K562 (cell line): ENCODE results near the gene PIK3CD. TPM values are rescaled to one million over a fixed set of nuclear protein-coding genes. Genes with fewer than 3 reads are reported as not detected.

Source experiments
- ARID4B ChIP-seq: sonication (generic); formaldehyde crosslinking; IDR thresholded peaks from 2 replicates; pipeline ENCODE4 v1.8.0; 2022; ENCODE audit warnings: mild to moderate bottlenecking, missing genetic modification reagents
- CEBPG ChIP-seq, 3 experiments: fragments of 200-800 bp in 1 of 3; sonication (Bioruptor generic) in 1 of 3; sonication (generic) in 1 of 3; formaldehyde crosslinking in 1 of 3; IDR thresholded peaks in 2 of 3; conservative IDR thresholded peaks in 1 of 3; 2 replicates each; pipeline versions ENCODE4 v1.6.1 to v1.8.0; 2016 to 2022; ENCODE audit warnings: missing compliant biosample characterization in 2 of 3, missing genetic modification characterization in 2 of 3, mild to moderate bottlenecking in 1 of 3, missing genetic modification reagents in 1 of 3
- GMEB1 ChIP-seq: fragments of 250-450 bp; sonication (Bioruptor Pico); IDR thresholded peaks from 2 replicates; pipeline ENCODE4 v1.4.0; 2020; ENCODE audit warnings: mild to moderate bottlenecking
- MAX ChIP-seq: sonication (generic); formaldehyde crosslinking; IDR thresholded peaks from 2 replicates; pipeline ENCODE4 v1.9.0; 2022; ENCODE audit warnings: mild to moderate bottlenecking, missing genetic modification reagents
- NRF1 ChIP-seq, 2 experiments: fragments of 450-650 bp; IDR thresholded peaks in 1 of 2; conservative IDR thresholded peaks in 1 of 2; 2 replicates each; pipeline ENCODE4 v1.6.1; 2014; ENCODE audit warnings: mild to moderate bottlenecking in 2 of 2
- PREB ChIP-seq: sonication (generic); formaldehyde crosslinking; IDR thresholded peaks from 2 replicates; pipeline ENCODE4 v1.8.1; 2023; ENCODE audit warnings: mild to moderate bottlenecking, missing genetic modification reagents
- SETDB1 ChIP-seq: IDR thresholded peaks from one replicate; pipeline ENCODE4 v1.6.1; 2012; ENCODE audit warnings: low read length, control low read depth, inconsistent platforms
- UBTF ChIP-seq, 2 experiments: IDR thresholded peaks; 2 replicates each; pipeline ENCODE4 v1.6.1; 2012; ENCODE audit warnings: improper control_type of control experiment in 2 of 2, low read depth in 2 of 2, low read length in 2 of 2, borderline replicate concordance in 1 of 2
- ZBTB12 ChIP-seq: fragments of 250-450 bp; sonication (Bioruptor Pico); IDR thresholded peaks from 2 replicates; pipeline ENCODE4 v1.4.0; 2020
- ZFX ChIP-seq: sonication (generic); formaldehyde crosslinking; IDR thresholded peaks from 2 replicates; pipeline ENCODE4 v1.8.0; 2022; ENCODE audit warnings: mild to moderate bottlenecking, missing genetic modification reagents, moderate library complexity
- ZNF431 ChIP-seq: sonication (generic); formaldehyde crosslinking; IDR thresholded peaks from 2 replicates; pipeline ENCODE4 v1.8.0; 2022; ENCODE audit warnings: mild to moderate bottlenecking, missing genetic modification reagents
- polyA plus RNA-seq, 8 experiments: library from polyadenylated mRNA; depleted of rRNA in 4 of 8; stranded (reverse) in 5 of 8; unstranded in 3 of 8; fragments of >200 nt; fragmentation: Nextera tagmentation in 2 of 8; fragmentation: Illumina TruSeq in 1 of 8; extraction: Ambion mirVana in 2 of 8; extraction: Trizol in 1 of 8; gene quantifications; 2 replicates each; pipeline versions ENCODE4 v1.2.1 to v1.2.3, GENCODE V29; 2011 to 2014; ENCODE audit warnings: inconsistent platforms in 1 of 8, missing spikeins in 1 of 8
- total RNA-seq, 7 experiments: library from RNA; depleted of rRNA in 6 of 7; stranded (reverse); fragments of >200 nt in 6 of 7; fragmentation: Illumina TruSeq in 2 of 7; extraction: Trizol in 2 of 7; gene quantifications; 2 replicates each; pipeline versions ENCODE4 v1.2.1 to v1.2.3, GENCODE V29; 2011 to 2021; ENCODE audit warnings: low replicate concordance in 1 of 7

Gene PIK3CD
- total and polyA plus RNA-seq, 9 of the 15 experiments (the other 6 are each of a cell fraction or from before 2014, with no cell fraction given) = 1.8 to 20.8 (median 7.2) TPM

GRCh38 chr1:9687874-9688582 is 36.5 kb downstream of the PIK3CD start (continued):
- TF ChIP-seq ARID4B (CRISPR knock-in tag) = peak; percentile 30; the same call in 1 of the 2 replicates
- no peak for TF ChIP-seq SETDB1
- 0 out of 2 replicates have a peak, but pooled peaks have one; percentile 7 for TF ChIP-seq MAX
- TF ChIP-seq UBTF (IDR thresholded peaks at IDR 0.05; ENCODE audit: borderline replicate concordance in 1 of 2, low read depth in 2 of 2, low read length in 2 of 2) = peak in 1 of 2 experiments; percentile 10; a peak in 1 of 4 replicates
- no peak for TF ChIP-seq GMEB1 (CRISPR knock-in tag)
- TF ChIP-seq CEBPG (CRISPR knock-in tag; IDR thresholded peaks at IDR 0.05) = 0 out of 2 replicates have a peak, but pooled peaks have one; percentile 22
- TF ChIP-seq CEBPG (tag; conservative IDR thresholded peaks at IDR 0.05 in 1 of 2, IDR thresholded peaks at IDR 0.05 in 1 of 2) = no peak
- no peak for TF ChIP-seq ZNF431 (CRISPR knock-in tag)
- TF ChIP-seq NRF1 (conservative IDR thresholded peaks at IDR 0.05 in 1 of 2, IDR thresholded peaks at IDR 0.05 in 1 of 2) = peak; percentile 44 to 51; a peak in 2 of 4 replicates
- no peak for TF ChIP-seq ZBTB12 (CRISPR knock-in tag)
- TF ChIP-seq PREB (CRISPR knock-in tag) = peak; percentile 45; the same call in 1 of the 2 replicates
- TF ChIP-seq ZFX = 0 out of 2 replicates have a peak, but pooled peaks have one; percentile 25
